ENCODE results near the gene PRKAG1.

Gene PRKAG1

DNA sequence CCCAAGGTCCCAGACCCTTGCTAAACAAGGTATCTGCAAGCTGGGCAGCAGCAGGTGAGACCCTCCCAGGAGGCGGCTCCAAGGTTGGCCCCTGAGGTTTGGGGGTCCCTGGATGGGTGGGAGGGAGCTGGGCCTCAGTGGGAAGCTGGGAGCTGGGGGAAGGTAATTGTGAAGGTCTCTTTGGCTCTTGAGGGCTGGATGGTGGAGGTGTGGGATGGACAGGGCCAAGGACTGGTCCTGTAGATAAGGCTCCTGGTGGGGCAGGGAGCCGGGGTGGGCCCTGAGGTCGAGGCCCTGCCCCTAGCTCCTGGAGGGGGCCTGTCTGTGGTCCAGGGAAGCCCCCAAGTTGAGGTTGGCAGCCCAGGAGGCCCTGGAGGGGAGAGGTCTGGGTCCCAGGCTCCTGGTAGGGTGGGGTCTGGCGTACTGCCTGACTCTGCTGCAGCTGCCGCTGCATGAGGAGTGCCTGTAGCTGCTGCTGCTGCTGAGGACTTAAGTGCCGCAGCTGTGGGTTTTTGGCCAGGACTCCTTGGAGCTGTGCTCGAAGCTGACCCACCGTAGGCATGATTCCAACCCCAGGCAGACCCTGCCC, 13.1 kb upstream of the PRKAG1 start:
- no peak for DNase-seq (ENCODE audit: low read depth, low spot score)

DNA sequence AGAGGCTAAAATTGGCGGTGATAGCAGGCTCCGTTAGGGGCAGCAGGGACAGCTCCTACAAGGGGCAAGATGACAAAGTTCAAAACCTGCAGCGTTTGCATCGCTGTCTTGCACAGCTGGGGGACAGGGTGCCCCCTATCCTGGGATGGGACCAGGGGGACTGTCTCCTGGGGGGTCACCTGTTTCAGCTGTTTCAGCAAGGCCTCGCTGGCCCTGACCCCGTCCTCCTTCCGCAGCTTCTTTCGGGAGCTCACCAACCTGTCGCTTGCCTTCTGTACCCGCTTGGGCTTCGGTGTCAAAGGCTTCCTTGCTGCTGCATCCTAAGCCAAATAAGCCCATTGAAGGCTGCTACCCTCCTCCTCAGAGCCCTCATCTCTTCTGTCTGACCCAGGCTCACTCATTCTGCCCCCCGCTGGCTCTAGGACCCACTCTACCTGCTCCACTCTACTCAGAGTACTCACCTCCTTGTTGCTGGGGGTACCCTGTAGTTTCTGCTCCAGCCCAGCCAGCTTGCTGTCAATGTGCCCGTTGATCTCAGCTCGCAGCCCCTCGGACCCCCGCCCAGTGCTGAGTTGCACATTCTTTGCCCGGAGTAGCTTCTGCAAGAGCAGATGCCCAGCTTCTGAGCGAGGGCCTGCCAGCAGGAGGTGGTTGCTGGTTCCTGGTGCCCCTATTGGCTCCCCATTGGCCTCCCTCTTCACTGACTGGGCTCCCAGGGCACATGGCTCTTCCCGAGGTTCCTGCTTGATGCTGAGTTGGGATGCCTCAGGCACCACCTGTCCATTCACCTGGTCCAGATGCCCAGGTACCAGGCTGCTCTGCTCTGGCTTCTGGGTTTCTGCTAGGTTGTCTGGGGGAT, 12.4 kb upstream of the PRKAG1 start:
- DNase-seq (ENCODE audit: low read depth, low spot score), result no peak

DNA sequence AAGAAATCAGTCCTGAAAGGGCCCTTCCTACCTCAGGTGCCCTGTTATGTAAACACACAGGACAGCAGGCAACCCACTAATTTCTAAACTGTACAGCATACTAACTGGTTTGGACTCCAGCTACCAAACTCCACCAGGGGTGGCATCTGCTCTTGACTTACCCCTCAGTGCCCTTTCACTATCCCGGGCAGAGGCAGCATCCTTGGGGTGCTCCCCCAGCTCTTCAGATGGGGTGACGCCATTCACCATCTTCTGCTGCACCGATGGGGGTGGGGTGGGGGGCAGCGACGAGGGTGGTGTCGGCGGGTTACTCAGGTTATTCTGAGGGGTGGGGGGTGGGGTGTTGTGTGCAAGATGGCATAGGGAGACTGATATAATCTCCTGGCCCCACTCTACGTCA, 11.5 kb upstream of the PRKAG1 start:
- DNase-seq (ENCODE audit: low read depth, low spot score), result no peak

DNA sequence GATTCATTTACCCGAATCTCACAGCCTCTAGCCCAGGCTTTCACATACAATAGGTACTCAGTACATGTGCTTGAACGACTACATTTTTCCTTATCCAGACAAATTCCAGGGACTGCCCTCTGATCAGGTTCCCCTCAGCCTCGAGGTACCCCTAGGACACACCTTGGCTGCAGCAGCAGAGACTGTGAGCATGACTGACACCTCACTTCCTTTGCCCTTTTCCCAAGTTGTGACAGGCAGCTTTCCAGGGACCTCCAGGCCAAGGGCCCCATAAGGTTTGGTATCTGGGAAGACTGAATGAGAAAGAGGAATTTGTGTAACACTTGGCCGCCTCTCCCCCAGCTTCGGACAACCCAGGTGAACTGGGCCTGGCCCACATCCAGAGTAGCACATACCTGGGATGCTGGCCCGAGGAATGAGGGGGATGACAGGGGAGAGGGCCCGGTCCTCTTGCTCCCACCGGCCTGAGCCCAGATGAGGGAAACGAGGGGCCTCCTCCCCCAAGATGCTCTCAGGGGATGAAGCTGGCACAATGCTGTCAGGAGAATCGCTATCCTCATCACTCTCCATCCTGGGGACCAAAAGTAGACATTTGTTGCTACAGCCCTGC, 10.2 kb upstream of the PRKAG1 start:
- DNase-seq (ENCODE audit: low read depth, low spot score), result no peak

DNA sequence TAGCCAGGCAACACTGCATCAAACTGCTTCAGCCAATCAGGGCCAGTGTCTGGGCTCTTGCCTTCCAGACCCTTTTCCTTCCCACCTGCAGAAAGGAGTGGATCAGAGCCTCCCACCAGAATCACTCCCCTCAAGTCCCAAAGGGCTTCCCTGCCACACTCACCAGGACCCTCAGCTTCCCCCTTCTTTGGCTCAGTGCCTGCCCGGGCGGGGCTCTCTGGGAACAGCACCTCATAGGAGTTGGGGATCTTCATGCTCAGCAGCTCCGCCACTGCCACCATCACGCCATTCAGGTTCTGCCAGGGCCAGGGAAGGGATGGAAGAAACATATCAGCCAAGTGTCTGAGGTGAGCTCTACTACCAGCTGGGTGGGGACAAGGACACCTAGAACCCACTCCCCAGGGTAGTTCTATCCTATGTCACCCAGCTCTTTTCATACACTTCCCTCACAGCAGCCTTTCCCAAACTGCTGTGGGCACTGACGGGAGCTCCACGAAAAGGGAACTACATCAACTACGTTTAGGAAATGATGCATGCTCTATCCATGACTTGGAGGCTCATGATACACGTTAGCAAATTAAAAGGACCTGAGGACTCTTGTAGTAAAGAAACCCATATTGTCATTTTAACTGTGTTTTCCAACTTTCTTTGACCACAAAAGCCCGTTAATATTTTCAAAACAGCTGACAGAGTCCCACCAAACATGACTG, 9.4 kb upstream of the PRKAG1 start:
- DNase-seq (ENCODE audit: low read depth, low spot score), result no peak

DNA sequence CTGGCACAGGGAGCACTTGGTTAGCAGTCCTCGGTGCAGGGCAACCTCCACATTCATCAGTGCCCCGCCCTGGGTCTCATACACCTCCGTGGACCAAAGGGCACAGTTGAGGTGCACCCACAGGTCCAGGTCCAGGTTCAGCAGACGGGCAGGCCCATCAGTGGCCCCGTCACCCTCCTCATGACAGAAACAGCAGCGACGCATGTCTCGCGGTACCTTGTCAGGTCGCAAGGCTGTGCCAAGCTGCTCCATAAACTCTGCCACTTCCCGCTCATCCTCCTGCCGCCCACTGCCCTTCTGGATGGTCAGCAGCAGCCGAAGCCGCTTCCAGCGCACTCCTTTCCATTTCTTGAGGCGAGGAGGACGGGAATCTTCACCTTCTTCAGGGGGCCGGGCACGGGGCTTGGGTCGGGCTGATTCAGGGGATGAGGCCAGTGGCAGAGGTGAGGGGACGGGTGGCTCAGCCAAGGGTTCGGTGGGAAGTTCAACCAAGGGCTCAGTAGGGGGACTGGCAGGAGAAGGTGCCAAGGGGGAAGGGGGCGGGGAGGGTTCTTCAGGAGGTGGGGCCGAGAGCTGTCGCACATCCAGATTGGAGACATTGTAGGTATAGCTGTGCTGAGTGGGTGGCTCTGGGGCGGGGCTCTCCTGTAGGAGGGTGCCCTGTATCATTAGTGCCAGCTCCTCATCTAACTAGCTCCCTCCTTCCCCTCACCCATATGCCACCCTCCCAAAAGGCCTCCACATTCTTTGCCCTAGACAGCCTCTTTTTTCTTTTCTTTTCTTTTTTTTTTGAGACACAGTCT, 8.3 kb upstream of the PRKAG1 start:
- DNase-seq (ENCODE audit: low read depth, low spot score), result no peak

DNA sequence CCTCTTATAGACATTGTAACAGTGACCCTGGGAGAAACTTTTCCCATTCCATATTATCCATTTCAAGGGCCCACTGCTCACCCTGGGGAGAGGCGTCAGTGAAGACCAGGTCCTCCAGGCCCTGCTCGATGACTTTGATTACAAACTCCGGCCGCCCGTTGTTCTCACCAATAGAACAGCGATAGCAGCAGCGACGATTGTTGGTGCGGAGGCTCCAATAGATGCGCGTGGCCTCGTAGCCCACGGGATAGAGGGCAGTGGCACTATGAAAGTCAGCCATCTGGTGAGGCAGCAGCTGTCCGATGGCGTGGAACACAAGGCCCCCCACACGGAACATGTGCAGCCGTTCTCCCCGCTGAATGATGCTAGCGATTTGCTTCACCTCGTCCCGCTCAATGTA, 7.5 kb upstream of the PRKAG1 start:
- no peak for DNase-seq (ENCODE audit: low read depth, low spot score)

DNA sequence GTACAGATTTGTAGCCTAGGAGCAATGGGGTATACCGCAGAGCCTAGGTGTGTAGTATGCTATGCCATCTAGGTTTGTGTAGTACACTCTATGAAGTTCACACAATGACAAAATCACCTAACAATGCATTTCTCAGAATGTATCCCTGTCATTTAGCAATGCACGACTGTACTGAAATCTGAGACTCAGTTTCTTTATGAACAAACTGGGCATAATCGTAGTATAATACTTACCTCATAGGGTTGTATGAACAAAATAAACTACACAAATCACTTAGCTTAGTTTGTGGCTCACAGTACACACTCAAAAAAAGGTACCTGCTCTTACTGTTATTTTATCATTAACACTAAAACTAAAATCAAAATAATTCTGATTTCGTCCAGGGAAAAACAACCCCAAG, 6.9 kb upstream of the PRKAG1 start:
- no peak for DNase-seq (ENCODE audit: low read depth, low spot score)

DNA sequence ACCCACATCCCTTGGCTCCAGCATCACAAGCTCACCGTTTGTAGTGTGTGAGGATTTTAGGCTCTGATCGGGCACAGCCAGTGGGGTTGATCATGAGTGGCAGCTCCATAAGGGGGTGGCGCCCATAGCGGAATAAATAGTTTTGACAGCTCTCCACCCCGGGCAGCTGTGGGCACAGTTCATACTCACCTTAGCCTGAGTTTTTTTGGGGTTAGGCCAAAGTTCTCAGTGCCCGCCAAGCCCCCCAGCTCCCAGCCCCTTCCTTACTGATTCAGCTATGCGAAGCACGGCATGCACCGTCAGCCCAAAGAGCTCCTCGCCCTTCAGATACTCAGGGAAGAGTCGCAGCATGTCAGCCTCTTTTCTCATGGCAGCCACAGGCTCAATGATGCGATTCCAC, 6.0 kb upstream of the PRKAG1 start:
- no peak for DNase-seq (ENCODE audit: low read depth, low spot score)

DNA sequence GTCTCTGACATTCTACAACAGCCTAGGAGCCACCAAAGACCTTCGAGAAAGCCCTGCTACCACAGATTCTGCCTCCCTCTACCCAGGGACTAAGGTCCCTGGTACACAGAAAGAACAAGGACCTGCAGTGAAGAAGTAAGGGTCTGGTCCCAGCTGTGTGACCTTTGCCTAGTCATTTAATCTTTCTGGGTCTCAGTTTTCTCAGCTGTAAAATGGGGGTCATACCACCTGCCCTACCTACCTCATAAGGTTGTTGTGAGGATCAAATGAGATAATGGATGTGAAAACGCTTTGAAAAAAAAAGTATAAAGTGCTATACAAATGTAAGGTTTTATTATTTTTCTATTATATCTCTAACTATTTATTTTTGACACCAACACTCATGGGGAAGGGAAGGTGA, 5.2 kb upstream of the PRKAG1 start:
- DNase-seq (ENCODE audit: low read depth, low spot score), result no peak

DNA sequence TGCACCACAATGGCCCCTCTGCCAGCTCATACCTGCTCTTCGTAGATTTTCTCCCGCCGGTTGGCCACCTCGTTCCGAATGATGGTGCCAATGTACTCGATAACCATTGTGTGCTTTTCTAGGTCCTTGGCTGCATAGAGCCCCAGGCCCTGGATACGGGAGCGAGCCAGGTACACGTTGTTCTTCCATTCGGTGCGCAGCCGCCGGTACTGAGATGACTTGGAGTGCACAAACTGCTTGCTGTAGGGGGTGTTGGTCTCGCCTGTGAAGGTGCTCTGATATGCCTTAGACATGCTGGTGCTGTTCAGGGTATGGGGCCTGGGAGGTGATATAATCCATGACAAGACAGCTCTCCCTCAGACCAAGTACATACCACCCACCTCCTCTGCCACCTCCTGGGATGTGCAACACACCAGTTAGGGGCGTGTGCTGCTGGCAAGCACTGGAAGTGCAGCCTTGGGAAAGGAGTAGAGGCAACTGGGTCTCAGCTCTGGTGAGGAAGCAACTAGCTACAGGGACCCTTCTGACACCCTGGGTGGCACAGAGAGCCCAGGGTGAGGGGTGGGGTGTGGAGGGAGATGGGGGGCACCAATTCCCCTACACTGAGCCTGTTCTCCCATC, 4.1 kb upstream of the PRKAG1 start:
- DNase-seq (ENCODE audit: low read depth, low spot score), result no peak

DNA sequence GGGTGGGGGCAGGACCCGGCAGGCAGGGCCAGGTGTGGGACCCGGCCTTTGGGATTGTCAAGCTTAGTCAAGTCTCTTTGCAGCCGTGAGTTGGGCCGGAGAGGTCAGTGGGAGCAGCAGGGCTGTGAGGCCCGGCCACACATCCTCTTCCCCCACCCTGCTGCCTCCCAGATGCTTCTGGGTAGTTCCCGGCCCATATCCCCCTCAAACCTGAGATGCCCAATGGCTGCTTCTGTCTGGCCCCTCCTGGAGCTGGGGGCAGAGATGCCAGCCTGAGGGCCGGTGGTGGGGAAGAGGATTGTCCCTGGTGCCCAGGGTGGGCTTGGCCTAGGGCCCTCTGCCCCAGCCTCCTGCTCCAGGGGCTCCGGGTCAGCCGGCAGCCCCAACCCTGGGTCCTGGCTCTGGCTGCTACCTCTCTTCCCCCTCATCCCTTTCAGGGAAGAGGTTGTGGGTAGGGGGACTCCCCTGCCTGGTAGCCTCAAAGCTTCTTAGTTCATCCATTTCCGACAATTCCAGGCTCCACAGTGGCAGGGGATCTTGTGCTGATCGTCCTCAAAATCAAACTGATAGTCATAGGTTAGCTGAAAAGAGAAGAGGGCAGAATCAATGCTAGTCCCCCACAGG, 2.8 kb upstream of the PRKAG1 start:
- no peak for DNase-seq (ENCODE audit: low read depth, low spot score)

DNA sequence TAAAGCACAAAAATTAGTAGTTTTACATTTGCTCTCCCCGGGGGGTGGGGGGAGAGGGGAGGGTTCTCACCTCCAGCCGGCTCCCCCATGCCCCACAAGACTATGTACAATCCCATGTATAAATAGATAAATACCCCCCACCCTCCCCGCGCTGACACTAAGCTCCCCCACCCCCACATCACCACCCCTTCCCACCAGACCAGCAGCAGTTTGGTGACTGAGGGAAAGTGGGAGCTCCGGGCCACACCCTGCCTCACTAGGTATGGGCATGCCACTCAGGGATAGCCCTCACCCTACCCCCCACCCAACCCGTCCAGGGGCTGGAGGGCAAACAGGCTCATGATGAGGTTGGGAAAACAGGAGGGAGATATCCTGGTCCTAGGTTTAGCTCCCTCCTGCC, 1.9 kb upstream of the PRKAG1 start:
- DNase-seq (ENCODE audit: low read depth, low spot score), result no peak

DNA sequence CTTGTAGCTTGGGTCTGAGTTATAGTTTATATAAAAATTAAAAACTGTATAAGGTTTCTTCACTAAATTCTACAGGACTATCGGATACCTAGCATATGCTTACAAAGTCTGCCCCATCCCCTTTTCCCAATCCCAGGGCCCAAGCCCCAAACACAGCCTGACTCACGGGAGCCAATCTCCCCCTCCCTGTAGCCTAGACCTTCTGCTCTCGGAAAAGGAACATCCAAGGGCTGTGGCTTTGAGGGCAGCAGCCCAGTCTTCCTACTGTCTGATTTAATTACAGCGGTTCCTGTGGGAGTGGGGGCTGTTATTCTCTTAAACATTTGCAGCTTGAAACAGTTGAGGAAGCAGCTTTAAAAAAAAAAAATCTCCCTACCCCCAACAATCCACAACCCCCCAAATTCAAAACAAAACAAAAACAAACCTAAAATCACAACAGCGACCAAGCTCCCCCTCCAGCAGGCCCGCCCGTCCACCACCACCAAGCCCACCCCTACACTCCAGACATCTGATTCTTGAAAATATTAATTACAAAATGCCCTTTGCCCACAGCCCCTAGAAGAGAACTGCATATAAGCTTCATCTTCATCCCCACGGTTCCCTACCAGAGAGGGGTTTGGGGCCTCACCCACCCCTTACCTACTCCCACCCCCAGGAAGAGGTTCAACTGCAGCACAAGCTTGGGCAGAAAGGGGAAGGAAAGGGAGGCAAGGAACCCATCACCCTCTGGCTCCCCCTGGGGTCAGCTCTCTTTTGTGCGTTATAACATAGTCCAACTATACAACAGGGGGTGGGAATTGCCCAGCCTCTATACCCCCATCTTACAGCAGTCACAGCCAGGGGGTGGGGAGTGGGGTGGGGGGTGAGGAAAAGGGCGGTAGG, 1.1 kb upstream of the PRKAG1 start:
- peak; percentile 60 for DNase-seq (ENCODE audit: low read depth, low spot score)

DNA sequence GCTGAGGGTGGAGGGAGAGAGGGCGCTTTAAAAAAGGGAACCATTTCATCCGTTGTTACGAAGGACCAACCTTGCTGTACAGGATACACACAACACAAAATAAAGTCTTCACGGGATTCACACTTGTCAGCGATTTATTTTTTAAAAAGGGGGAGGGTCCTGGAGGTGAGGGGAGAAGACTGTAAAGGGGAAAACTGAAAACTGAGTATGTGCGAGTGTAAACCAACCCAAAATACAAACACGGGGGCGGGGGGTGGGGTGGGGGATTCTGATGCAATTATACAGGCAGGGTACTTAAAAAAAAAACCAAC, 499 bp upstream of the PRKAG1 start:
- no peak for DNase-seq (ENCODE audit: low read depth, low spot score)

DNA sequence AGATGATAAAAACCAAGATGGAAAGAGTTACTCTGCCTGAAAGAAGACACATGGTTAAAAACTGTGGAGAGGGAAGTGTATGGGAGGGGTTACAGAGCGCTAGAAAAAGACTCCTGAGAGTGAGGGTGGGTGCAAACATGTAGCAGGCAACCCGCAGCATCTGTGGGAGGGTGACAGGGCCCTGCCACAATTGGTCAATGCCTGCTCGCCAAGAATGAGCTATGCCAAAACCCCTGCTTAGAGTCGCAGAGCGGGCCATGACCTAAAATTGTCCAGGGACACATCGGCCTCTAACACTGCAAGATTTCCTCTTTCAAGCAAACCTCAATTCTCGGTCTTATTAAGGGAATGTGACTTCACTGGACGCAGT, 700 bp downstream of the PRKAG1 start:
- DNase-seq (ENCODE audit: low read depth, low spot score), result no peak

DNA sequence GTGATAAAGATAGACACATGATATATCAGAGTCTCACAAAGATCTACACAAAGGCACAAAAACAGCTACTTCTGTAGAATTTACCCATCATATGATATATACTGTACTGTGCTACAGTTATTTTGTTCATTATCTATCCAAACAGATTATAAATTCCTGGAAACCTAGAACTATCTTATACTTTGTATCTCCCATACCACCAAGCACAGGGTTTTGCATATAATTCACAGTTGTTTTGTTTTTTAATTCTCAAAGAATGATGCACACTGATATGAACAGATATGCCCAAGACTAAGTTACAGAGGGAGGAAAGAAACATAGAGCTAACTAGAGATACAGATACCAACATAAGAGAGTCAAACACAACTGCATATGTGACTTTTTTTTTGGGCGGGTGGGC, 3.4 kb downstream of the PRKAG1 start:
- no peak for DNase-seq (ENCODE audit: low read depth, low spot score)

DNA sequence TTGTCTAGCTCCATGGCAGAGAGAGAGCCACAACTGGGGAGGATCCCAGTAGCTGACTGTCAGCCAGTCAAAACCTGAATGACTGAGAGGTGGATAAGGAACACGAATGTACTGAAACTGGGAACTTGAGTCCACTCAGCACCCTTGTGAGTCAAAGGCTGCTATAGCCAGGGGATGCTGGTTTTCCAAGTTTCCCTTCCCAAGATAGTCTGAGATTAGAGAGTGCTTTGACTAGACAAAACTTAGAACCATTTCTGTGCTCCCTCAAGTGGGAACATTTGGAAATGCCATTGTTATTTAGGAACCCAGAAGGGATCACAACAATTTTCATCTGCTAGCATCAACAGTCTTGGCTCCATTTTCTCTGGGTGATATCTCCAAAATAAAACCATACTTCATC, 4.0 kb downstream of the PRKAG1 start:
- no peak for DNase-seq (ENCODE audit: low read depth, low spot score)

DNA sequence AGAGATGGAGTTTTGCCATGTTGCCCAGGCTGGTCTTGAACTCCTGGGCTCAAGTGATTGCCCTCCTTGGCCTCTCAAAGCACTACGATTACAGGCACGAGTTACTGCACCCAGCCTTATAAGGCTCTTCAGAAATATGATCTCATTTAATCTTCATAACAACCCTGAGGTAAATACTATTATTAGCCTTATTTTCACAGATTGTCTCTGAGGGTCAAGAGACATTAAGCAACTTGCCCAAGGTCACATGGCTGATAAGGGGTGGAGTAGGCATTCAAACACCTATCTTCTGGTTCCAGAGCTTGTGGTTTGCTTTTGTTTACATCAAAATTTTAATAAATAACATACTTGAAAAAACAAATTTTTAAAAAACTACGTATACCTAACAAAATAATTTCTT, 5.1 kb downstream of the PRKAG1 start:
- no peak for DNase-seq (ENCODE audit: low read depth, low spot score)

DNA sequence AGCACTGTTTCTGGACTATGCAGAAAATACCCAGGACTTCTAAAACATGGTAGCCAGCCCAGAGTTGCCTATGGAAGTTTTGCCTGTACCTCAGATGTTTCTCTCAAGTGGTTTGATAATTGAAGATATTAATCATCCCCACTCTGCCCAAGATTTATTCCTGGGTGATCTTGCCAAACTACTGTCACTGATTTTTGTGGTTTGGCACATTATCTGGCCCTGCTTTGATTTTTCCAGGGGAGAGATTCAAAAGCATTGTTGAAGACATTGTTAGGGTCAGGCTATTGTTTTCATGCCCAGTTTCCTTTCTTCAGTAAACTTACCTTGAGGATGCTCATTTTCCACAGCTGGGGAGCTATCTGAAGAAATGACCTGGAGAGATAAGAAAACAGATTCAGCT, 5.8 kb downstream of the PRKAG1 start:
- no peak for DNase-seq (ENCODE audit: low read depth, low spot score)

Measured in ELF-1 (cell line).